ENCODE data around the gene TMEM175.
"Not testable (repeated sequence)": the region's sequence is repeated elsewhere in the genome, so short reads cannot be mapped to it uniquely, and the experiment has no call there.

The TMEM175 gene

GRCh38 chr4:917466-917865 is 14.8 kb upstream of the TMEM175 start:
- TF ChIP-seq CTCF (IDR thresholded peaks at IDR 0.05; ENCODE audit: low read depth, low read length): no peak
- DNase-seq (ENCODE audit: extremely low read depth, low read depth): no peak

- no peak for TF ChIP-seq CTCF (IDR thresholded peaks at IDR 0.05; ENCODE audit: low read depth, low read length)
- no peak for DNase-seq (ENCODE audit: extremely low read depth, low read depth)
Observed at GRCh38 chr4:917992-918391, 14.3 kb upstream of the TMEM175 start.

GRCh38 chr4:918591-918990 is 13.7 kb upstream of the TMEM175 start:
- DNase-seq (ENCODE audit: extremely low read depth, low read depth): not testable (repeated sequence)

- DNase-seq (ENCODE audit: extremely low read depth, low read depth): not testable (repeated sequence)
Observed at GRCh38 chr4:919004-919680, 13.1 kb upstream of the TMEM175 start.

- TF ChIP-seq CTCF (IDR thresholded peaks at IDR 0.05; ENCODE audit: low read depth, low read length): no peak
- DNase-seq (ENCODE audit: extremely low read depth, low read depth): no peak
Observed at GRCh38 chr4:921830-922331, 10.4 kb upstream of the TMEM175 start.

GRCh38 chr4:924107-925096 is 7.9 kb upstream of the TMEM175 start:
- no peak for TF ChIP-seq CTCF (IDR thresholded peaks at IDR 0.05; ENCODE audit: low read depth, low read length)
- no peak for DNase-seq (ENCODE audit: extremely low read depth, low read depth)

GRCh38 chr4:925171-925570 is 7.1 kb upstream of the TMEM175 start:
- DNase-seq (ENCODE audit: extremely low read depth, low read depth): no peak
- TF ChIP-seq CTCF (IDR thresholded peaks at IDR 0.05; ENCODE audit: low read depth, low read length): no peak

- TF ChIP-seq CTCF (IDR thresholded peaks at IDR 0.05; ENCODE audit: low read depth, low read length): no peak
- no peak for DNase-seq (ENCODE audit: extremely low read depth, low read depth)
Observed at GRCh38 chr4:925771-926500, 6.3 kb upstream of the TMEM175 start.
